ENCODE data around the gene TSHZ2. TPM values are rescaled to one million over a fixed set of nuclear protein-coding genes. Genes with fewer than 3 reads are reported as not detected.
"Not testable (repeated sequence)": the region's sequence is repeated elsewhere in the genome, so short reads cannot be mapped to it uniquely, and the experiment has no call there.

The TSHZ2 gene
- total and polyA plus RNA-seq, 4 donors, result 0.93 to 8.8 (median 3.8) TPM

GRCh38 chr20:53522696-53523095 is 550.5 kb downstream of the TSHZ2 start:
- Histone ChIP-seq H3K9me3 (ENCODE audit: control insufficient read depth in 4 of 4, insufficient read depth in 3 of 4, low read length in 3 of 4) (no peaks in the 10 kb centered on the region), H3K36me3 (ENCODE audit: control insufficient read depth in 4 of 4, insufficient read depth in 4 of 4, low read length in 4 of 4) (no peaks in the 10 kb centered on the region), H3K4me1 (ENCODE audit: control insufficient read depth in 5 of 5, insufficient read depth in 5 of 5, low read length in 5 of 5) (no peaks in the 10 kb centered on the region), H3K4me3 (no peak overlapping the region), H3K27ac (ENCODE audit: low read depth in 1 of 2, low read length in 1 of 2) (no peak overlapping the region), H3K27me3 (ENCODE audit: control insufficient read depth in 3 of 3, insufficient read depth in 3 of 3, low read length in 2 of 3) (no peaks in the 10 kb centered on the region), H3K9ac (ENCODE audit: insufficient read depth in 1 of 2, low read length in 2 of 2) (no peak overlapping the region)
- DNase-seq, result no peak
- ATAC-seq (ENCODE audit: insufficient read depth, low FRiP score), result no peak
- 74 to 83% methylated on average over 5 of the region's 5 CpGs for WGBS, 2 donors
- TF ChIP-seq, protein P1, sequence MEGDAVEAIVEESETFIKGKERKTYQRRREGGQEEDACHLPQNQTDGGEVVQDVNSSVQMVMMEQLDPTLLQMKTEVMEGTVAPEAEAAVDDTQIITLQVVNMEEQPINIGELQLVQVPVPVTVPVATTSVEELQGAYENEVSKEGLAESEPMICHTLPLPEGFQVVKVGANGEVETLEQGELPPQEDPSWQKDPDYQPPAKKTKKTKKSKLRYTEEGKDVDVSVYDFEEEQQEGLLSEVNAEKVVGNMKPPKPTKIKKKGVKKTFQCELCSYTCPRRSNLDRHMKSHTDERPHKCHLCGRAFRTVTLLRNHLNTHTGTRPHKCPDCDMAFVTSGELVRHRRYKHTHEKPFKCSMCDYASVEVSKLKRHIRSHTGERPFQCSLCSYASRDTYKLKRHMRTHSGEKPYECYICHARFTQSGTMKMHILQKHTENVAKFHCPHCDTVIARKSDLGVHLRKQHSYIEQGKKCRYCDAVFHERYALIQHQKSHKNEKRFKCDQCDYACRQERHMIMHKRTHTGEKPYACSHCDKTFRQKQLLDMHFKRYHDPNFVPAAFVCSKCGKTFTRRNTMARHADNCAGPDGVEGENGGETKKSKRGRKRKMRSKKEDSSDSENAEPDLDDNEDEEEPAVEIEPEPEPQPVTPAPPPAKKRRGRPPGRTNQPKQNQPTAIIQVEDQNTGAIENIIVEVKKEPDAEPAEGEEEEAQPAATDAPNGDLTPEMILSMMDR (IDR thresholded peaks at IDR 0.05; ENCODE audit: control extremely low read depth, extremely low read depth), result no peak

GRCh38 chr20:53523615-53524014 is 551.5 kb downstream of the TSHZ2 start:
- DNase-seq; ATAC-seq (ENCODE audit: insufficient read depth, low FRiP score); H3K36me3 ChIP-seq (ENCODE audit: control insufficient read depth in 4 of 4, insufficient read depth in 4 of 4, low read length in 4 of 4); H3K9me3 ChIP-seq (ENCODE audit: control insufficient read depth in 4 of 4, insufficient read depth in 3 of 4, low read length in 3 of 4); H3K9ac ChIP-seq (ENCODE audit: insufficient read depth in 1 of 2, low read length in 2 of 2); H3K4me1 ChIP-seq (ENCODE audit: control insufficient read depth in 5 of 5, insufficient read depth in 5 of 5, low read length in 5 of 5); H3K4me3 ChIP-seq; H3K27ac ChIP-seq (ENCODE audit: low read depth in 1 of 2, low read length in 1 of 2); H3K27me3 ChIP-seq (ENCODE audit: control insufficient read depth in 3 of 3, insufficient read depth in 3 of 3, low read length in 2 of 3): not testable (repeated sequence)
- 95 to 98% methylated on average over 2 of the region's 2 CpGs for WGBS, 2 donors

DNA sequence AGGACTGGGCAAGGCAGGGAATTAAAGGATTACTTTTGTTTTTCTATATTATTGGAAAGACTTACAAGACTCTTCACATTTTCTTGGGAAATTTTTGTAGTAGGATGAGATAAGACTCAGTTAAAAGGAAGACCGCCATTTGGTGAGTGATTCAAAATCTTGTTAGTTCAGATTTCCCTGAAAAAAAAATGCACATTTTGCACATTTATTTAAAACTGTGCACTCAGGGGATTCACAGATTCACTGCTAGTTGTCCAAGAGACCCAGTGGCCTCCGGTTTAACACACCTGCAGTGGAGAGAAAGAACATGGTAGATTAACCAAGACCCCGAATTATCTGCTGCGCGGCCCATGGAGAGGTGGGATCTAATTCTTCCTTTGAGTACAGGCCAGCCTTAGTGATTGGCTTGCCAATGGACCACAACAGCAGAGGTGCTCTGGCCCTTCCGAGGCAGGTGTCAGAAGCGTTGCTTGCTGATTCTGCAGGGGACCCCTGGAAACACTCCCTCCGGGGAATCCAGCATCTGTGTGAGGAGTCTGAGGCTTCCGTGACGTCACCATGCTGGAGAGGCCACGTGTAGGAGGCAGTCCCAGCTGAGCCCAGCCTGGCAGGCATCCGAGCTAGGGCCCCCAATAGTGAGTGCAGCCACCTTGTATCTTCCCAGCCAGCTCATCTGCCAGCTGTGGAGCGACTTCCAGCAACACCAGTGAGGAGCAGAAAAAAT is 552.6 kb downstream of the TSHZ2 start:
- DNase-seq, result no peak
- no peaks in the 10 kb centered on the region for H3K27me3 ChIP-seq (ENCODE audit: control insufficient read depth in 3 of 3, insufficient read depth in 3 of 3, low read length in 2 of 3)
- H3K4me1 ChIP-seq (ENCODE audit: control insufficient read depth in 5 of 5, insufficient read depth in 5 of 5, low read length in 5 of 5), result no peaks in the 10 kb centered on the region
- H3K9ac ChIP-seq (ENCODE audit: insufficient read depth in 1 of 2, low read length in 2 of 2), result no peak overlapping the region
- WGBS, 2 donors, result 77 to 88% methylated on average over 13 of the region's 13 CpGs
- ATAC-seq (ENCODE audit: insufficient read depth, low FRiP score), result no peak
- H3K36me3 ChIP-seq (ENCODE audit: control insufficient read depth in 4 of 4, insufficient read depth in 4 of 4, low read length in 4 of 4), result no peaks in the 10 kb centered on the region
- H3K4me3 ChIP-seq, result no peak overlapping the region
- H3K27ac ChIP-seq (ENCODE audit: low read depth in 1 of 2, low read length in 1 of 2), result no peak overlapping the region
- H3K9me3 ChIP-seq (ENCODE audit: control insufficient read depth in 4 of 4, insufficient read depth in 3 of 4, low read length in 3 of 4), result peaks cover 0 to 1% (median 0%) of the 10 kb centered on the region in 4 donors
- TF ChIP-seq, protein P1 (IDR thresholded peaks at IDR 0.05; ENCODE audit: control extremely low read depth, extremely low read depth), result no peak

GRCh38 chr20:53527196-53527595 is 555.0 kb downstream of the TSHZ2 start:
- no peaks in the 10 kb centered on the region for H3K27me3 ChIP-seq (ENCODE audit: control insufficient read depth in 3 of 3, insufficient read depth in 3 of 3, low read length in 2 of 3)
- peaks cover 0 to 1% (median 0%) of the 10 kb centered on the region in 4 donors for H3K9me3 ChIP-seq (ENCODE audit: control insufficient read depth in 4 of 4, insufficient read depth in 3 of 4, low read length in 3 of 4)
- no peaks in the 10 kb centered on the region for H3K36me3 ChIP-seq (ENCODE audit: control insufficient read depth in 4 of 4, insufficient read depth in 4 of 4, low read length in 4 of 4)
- ATAC-seq (ENCODE audit: insufficient read depth, low FRiP score) (no peak), DNase-seq (no peak)
- no peak overlapping the region for H3K27ac ChIP-seq (ENCODE audit: low read depth in 1 of 2, low read length in 1 of 2)
- H3K4me1 ChIP-seq (ENCODE audit: control insufficient read depth in 5 of 5, insufficient read depth in 5 of 5, low read length in 5 of 5), result peaks cover 0 to 2% (median 0%) of the 10 kb centered on the region in 5 donors
- TF ChIP-seq, protein P1 (IDR thresholded peaks at IDR 0.05; ENCODE audit: control extremely low read depth, extremely low read depth), result no peak
- 84 to 86% methylated on average over 8 of the region's 8 CpGs for WGBS, 2 donors
- H3K9ac ChIP-seq (ENCODE audit: insufficient read depth in 1 of 2, low read length in 2 of 2), result no peak overlapping the region
- no peak overlapping the region for H3K4me3 ChIP-seq
